OCI-LY3 (cell line): Measurements from ENCODE around the gene SFT2D2.

Experiments
- EZH2phosphoT487 ChIP-seq: fragments of 200-600 bp; shearing (Covaris generic); IDR thresholded peaks from 2 replicates; pipeline ENCODE4 v1.6.1; 2018; ENCODE audit warnings: antibody characterized with exemption, mixed run types, low read depth
- TF ChIP-seq, protein P1 (sequence below): fragments of 200-600, 300-600 bp; sonication (generic); IDR thresholded peaks from 2 replicates; pipeline ENCODE4 v1.5.1; 2014; ENCODE audit warnings: antibody characterized with exemption, low read length, low read depth

DNA sequence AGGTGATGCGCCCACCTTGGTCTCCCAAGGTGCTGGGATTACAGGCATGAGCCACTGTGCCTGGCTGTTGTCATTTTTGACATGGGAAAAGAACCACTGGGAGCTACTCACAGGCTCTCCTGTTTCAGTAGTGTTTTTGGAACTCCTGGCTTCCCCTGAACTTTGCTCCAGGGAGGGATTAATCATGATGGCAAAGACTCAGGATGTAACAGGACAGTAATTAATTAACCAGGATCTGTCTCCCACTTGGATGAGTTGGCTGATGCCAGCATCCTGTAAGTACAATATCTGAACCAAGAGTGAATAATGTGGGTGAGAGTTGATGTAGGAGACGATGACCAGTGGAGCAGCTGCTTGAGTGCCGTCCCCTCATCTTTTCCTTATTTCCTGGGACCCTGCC, 4.9 kb downstream of the SFT2D2 start:
- TF ChIP-seq, protein P1, sequence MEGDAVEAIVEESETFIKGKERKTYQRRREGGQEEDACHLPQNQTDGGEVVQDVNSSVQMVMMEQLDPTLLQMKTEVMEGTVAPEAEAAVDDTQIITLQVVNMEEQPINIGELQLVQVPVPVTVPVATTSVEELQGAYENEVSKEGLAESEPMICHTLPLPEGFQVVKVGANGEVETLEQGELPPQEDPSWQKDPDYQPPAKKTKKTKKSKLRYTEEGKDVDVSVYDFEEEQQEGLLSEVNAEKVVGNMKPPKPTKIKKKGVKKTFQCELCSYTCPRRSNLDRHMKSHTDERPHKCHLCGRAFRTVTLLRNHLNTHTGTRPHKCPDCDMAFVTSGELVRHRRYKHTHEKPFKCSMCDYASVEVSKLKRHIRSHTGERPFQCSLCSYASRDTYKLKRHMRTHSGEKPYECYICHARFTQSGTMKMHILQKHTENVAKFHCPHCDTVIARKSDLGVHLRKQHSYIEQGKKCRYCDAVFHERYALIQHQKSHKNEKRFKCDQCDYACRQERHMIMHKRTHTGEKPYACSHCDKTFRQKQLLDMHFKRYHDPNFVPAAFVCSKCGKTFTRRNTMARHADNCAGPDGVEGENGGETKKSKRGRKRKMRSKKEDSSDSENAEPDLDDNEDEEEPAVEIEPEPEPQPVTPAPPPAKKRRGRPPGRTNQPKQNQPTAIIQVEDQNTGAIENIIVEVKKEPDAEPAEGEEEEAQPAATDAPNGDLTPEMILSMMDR, result no peak
- no peak for TF ChIP-seq EZH2phosphoT487
